ENCODE data around the gene ZFP36. TPM values are rescaled to one million over a fixed set of nuclear protein-coding genes. Genes with fewer than 3 reads are reported as not detected.

ZFP36 gene, protein sequence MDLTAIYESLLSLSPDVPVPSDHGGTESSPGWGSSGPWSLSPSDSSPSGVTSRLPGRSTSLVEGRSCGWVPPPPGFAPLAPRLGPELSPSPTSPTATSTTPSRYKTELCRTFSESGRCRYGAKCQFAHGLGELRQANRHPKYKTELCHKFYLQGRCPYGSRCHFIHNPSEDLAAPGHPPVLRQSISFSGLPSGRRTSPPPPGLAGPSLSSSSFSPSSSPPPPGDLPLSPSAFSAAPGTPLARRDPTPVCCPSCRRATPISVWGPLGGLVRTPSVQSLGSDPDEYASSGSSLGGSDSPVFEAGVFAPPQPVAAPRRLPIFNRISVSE
- total RNA-seq: 100 to 1,000 TPM; 315 to 699 TPM

DNA sequence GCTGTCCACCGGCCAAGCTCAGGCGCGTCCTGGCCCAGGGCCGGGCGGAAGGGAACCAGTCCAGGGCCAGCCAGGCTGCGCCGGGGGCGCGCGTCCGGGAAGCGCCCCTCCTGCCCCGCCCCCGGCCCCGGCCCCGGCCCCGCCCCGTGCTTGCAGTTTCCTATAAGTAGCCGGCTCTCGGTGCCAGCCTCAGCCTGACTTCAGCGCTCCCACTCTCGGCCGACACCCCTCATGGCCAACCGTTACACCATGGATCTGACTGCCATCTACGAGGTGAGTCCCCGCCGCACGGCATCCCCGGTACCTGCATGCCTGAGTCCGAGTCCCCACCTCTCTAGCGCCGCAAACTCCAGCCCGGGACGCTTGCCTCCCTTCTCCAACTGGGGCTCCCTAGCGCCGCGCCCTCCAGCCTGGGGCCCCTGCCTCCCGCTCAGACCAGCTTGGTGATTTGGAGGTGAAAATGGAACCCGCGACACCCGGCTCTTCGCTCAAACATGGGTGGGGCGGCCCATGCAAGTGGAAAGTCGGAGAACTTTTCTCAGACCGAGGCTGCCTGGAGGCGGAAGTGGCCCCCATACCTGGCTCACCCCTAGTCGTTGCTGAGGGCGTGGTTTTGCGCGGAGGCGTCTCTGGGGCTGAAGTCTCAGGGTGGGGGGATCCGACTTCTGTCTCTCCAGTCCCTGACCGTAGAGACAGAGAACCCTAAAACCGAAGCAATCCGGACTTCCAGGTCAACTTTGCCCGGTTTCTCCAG, at the start of gene ZFP36:
Gene ZFP36 (plus strand): TSS at position 192 of the 754 bp plus-strand sequence. CDS start 58 bp downstream, at position 250.
- Histone ChIP-seq H3K4me1 (ENCODE audit: control insufficient read depth in 1 of 2, low read depth in 2 of 2) (peaks cover 23 to 43% of the 10 kb centered on the region in 2 donors), H3K27me3 (replicated peaks; ENCODE audit: insufficient read depth) (no peaks in the 10 kb centered on the region), H3K4me3 (peak within 1 kb of the TSS; percentile 94), H3K9me3 (no peaks in the 10 kb centered on the region), H3K27ac (peak within 1 kb of the TSS; percentile 100), H3K36me3 (peaks cover 20% of the 10 kb centered on the region)
- ATAC-seq (ENCODE audit: insufficient number of reproducible peaks, low FRiP score, low read depth) (peak; percentile 22), DNase-seq (ENCODE audit: low spot score) (peak; percentile 77)
- TF ChIP-seq, protein P1, sequence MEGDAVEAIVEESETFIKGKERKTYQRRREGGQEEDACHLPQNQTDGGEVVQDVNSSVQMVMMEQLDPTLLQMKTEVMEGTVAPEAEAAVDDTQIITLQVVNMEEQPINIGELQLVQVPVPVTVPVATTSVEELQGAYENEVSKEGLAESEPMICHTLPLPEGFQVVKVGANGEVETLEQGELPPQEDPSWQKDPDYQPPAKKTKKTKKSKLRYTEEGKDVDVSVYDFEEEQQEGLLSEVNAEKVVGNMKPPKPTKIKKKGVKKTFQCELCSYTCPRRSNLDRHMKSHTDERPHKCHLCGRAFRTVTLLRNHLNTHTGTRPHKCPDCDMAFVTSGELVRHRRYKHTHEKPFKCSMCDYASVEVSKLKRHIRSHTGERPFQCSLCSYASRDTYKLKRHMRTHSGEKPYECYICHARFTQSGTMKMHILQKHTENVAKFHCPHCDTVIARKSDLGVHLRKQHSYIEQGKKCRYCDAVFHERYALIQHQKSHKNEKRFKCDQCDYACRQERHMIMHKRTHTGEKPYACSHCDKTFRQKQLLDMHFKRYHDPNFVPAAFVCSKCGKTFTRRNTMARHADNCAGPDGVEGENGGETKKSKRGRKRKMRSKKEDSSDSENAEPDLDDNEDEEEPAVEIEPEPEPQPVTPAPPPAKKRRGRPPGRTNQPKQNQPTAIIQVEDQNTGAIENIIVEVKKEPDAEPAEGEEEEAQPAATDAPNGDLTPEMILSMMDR (IDR thresholded peaks at IDR 0.05): no peak

DNA sequence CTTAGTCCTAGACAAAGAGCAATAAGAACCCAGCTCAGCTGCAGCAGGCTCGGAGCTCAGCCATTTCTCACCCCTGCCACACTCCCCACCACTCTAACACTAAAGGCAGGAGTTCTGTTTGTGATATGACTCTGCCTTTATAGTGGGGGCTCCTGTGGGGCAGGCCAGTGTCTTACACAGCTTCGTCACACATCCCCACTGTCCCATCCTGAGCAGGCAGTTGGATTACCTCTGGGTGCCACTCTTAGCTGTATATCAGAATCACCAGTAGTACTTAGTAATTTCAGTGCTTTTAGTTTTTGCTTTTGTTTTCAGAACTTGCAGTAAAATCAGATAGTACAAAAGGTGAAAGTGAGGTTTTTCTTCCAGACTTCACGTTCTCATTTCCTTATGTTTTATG, 47.6 kb upstream of the ZFP36 start:
- Histone ChIP-seq H3K27ac (no peak overlapping the region), H3K4me1 (ENCODE audit: control insufficient read depth in 1 of 2, low read depth in 2 of 2) (peaks cover 0 to 7% of the 10 kb centered on the region in 2 donors), H3K27me3 (replicated peaks; ENCODE audit: insufficient read depth) (no peaks in the 10 kb centered on the region), H3K4me3 (no peak overlapping the region), H3K9me3 (no peaks in the 10 kb centered on the region), H3K36me3 (peaks cover 59% of the 10 kb centered on the region)
- DNase-seq (ENCODE audit: low spot score) (no peak), ATAC-seq (ENCODE audit: insufficient number of reproducible peaks, low FRiP score, low read depth) (no peak)
- TF ChIP-seq, protein P1 (IDR thresholded peaks at IDR 0.05): no peak

DNA sequence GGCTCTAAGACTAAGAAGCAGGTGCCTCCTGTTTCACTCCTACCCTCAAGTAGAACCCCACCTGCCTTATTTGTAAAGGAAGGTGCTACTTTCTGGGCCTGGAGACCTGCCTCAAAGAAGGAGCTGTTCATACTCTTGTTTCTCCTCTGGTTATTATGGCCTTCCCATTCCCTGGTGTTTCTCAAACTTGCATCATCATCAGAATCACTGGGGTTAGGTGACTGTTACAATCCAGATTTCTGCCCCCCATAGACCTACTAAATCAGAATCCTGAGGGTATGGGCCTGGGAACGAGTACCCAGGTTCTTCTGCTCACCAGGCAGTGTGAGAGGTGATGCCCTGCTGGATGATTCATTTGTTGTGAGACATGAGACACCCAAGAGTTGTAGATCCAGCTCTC, 46.0 kb upstream of the ZFP36 start:
- Histone ChIP-seq H3K4me1 (ENCODE audit: control insufficient read depth in 1 of 2, low read depth in 2 of 2) (peaks cover 0 to 7% of the 10 kb centered on the region in 2 donors), H3K27ac (no peak overlapping the region), H3K9me3 (no peaks in the 10 kb centered on the region), H3K36me3 (peaks cover 47% of the 10 kb centered on the region), H3K4me3 (no peak overlapping the region), H3K27me3 (replicated peaks; ENCODE audit: insufficient read depth) (no peaks in the 10 kb centered on the region)
- ATAC-seq (ENCODE audit: insufficient number of reproducible peaks, low FRiP score, low read depth) (no peak), DNase-seq (ENCODE audit: low spot score) (no peak)
- TF ChIP-seq, protein P1 (IDR thresholded peaks at IDR 0.05): no peak

DNA sequence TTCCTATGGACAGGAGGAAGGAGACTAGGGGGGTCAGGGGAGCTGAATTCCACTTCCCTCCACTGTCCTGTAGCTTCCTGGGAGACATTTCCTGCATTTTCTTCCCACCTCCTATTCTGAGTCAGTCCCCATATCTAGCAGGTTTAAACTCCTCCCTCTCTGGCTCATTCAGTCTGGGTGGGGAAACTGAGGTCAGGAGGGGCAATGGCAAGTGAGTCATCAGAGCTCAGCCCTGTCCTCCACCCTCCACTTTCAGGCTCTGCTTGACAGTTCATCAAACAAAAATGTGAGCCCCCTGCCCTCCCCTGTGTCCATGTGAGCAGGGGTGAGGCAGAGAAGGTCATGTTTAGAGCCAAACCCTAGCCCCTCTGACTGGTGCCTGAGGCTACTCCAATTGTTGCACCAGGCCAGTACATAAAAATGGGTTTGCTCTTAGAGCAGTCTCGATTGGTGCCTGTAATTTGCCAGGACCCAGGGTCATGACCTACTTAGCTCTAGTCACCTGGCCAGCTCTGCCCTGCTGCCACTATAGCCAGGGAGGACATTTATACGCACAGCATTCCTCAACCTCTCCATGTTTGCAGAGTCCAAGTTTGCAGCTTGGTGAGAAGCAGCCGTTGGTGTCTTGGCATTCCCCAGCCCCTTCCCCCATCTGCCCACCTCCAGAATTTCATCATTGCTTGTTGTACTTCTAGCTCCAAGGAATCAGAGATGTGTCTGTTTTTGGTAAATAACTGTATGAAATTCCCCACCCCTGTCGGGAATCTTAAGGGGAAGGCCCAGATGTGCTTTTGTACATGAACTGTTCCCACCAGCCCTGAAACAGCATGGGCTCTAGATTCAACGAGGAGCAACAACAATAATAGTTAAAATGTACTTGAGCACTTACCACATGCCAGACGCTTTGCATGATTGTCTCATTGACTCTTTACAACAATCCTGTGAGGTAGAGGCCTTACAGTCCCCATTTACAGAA, 43.7 kb upstream of the ZFP36 start:
- TF ChIP-seq, protein P1 (IDR thresholded peaks at IDR 0.05): no peak
- no peak overlapping the region for H3K4me3 ChIP-seq
- ATAC-seq (ENCODE audit: insufficient number of reproducible peaks, low FRiP score, low read depth): peak; percentile 59
- peaks cover 23% of the 10 kb centered on the region for H3K36me3 ChIP-seq
- H3K27ac ChIP-seq: peak overlapping the region in 1 of 2 donors; percentile 37
- DNase-seq (ENCODE audit: low spot score): no peak
- no peaks in the 10 kb centered on the region for H3K27me3 ChIP-seq (replicated peaks; ENCODE audit: insufficient read depth)
- H3K9me3 ChIP-seq: no peaks in the 10 kb centered on the region
- peaks cover 0 to 7% of the 10 kb centered on the region in 2 donors for H3K4me1 ChIP-seq (ENCODE audit: control insufficient read depth in 1 of 2, low read depth in 2 of 2)
